Neuronal stem cell (in vitro differentiated cells): ENCODE data around the gene GALNT17. TPM values are rescaled to one million over a fixed set of nuclear protein-coding genes. Genes with fewer than 3 reads are reported as not detected.
A peak's percentile ranks its signal among the peaks of the same experiment; 100 is the strongest.

ENCODE experiments used
- DNase-seq: peaks from one replicate; pipeline ENCODE4 v3.0.0-alpha.2; 2013; ENCODE audit warnings: low spot score
- H2AFZ ChIP-seq: one replicate; pipeline ENCODE4 v1.6.1; 2013; ENCODE audit warnings: mild to moderate bottlenecking, low read length, inconsistent platforms
- H2AK5ac ChIP-seq: 2 replicates; pipeline ENCODE4 v1.6.1; 2013; ENCODE audit warnings: low read depth, mild to moderate bottlenecking, inconsistent platforms, low read length, moderate library complexity, mixed read lengths
- H2BK120ac ChIP-seq: 2 replicates; pipeline ENCODE4 v1.6.1; 2013; ENCODE audit warnings: low read depth, mild to moderate bottlenecking, inconsistent platforms, low read length, moderate library complexity, mixed read lengths
- H2BK12ac ChIP-seq: one replicate; pipeline ENCODE4 v1.6.1; 2013; ENCODE audit warnings: low read length, inconsistent platforms
- H2BK15ac ChIP-seq: 2 replicates; pipeline ENCODE4 v1.6.1; 2013; ENCODE audit warnings: mild to moderate bottlenecking, low read length, inconsistent platforms, mixed read lengths
- H2BK5ac ChIP-seq: one replicate; pipeline ENCODE4 v1.6.1; 2013; ENCODE audit warnings: inconsistent platforms, mild to moderate bottlenecking, low read length, moderate library complexity
- H3K14ac ChIP-seq: one replicate; pipeline ENCODE4 v1.6.1; 2013; ENCODE audit warnings: low read length, inconsistent platforms
- H3K18ac ChIP-seq: 2 replicates; pipeline ENCODE4 v1.6.1; 2013; ENCODE audit warnings: low read length, inconsistent platforms
- H3K23ac ChIP-seq: 2 replicates; pipeline ENCODE4 v1.6.1; 2013; ENCODE audit warnings: low read depth, mild to moderate bottlenecking, mixed read lengths, low read length, inconsistent platforms; ENCODE audit not compliant: poor library complexity
- H3K27ac ChIP-seq: replicated peaks from 3 replicates; pipeline ENCODE4 v1.5.1; 2013; ENCODE audit warnings: low read length, inconsistent platforms
- H3K27me3 ChIP-seq, 3 experiments: 2 replicates each; pipeline ENCODE4 v1.6.1; 2013; ENCODE audit warnings: low read length in 3 of 3, mild to moderate bottlenecking in 2 of 3, inconsistent platforms in 1 of 3, low read depth in 1 of 3, mixed read lengths in 1 of 3, moderate library complexity in 1 of 3; ENCODE audit not compliant: control insufficient read depth in 3 of 3, insufficient read depth in 3 of 3
- H3K36me3 ChIP-seq, 2 donors: replicated peaks in 1 of 2; 2 replicates each; pipeline ENCODE4 v1.6.1; 2013; ENCODE audit warnings: low read length in 2 of 2; ENCODE audit not compliant: control insufficient read depth in 2 of 2, insufficient read depth in 2 of 2
- H3K4ac ChIP-seq: 2 replicates; pipeline ENCODE4 v1.6.1; 2013; ENCODE audit warnings: inconsistent platforms, mild to moderate bottlenecking, low read length, moderate library complexity
- H3K4me1 ChIP-seq, 2 donors: 1 replicate in 1 of 2; 2 replicates in 1 of 2; pipeline ENCODE4 v1.6.1; 2013; ENCODE audit warnings: low read length in 2 of 2, low read depth in 1 of 2; ENCODE audit not compliant: control insufficient read depth in 2 of 2, insufficient read depth in 1 of 2
- H3K4me2 ChIP-seq: one replicate; pipeline ENCODE4 v1.6.1; 2013; ENCODE audit warnings: mild to moderate bottlenecking, low read length, inconsistent platforms; ENCODE audit not compliant: insufficient read depth, poor library complexity, severe bottlenecking
- H3K4me3 ChIP-seq, 2 donors: 2 replicates each; pipeline ENCODE4 v1.5.1; 2013; ENCODE audit warnings: low read length in 2 of 2, mild to moderate bottlenecking in 2 of 2, inconsistent platforms in 1 of 2, moderate library complexity in 1 of 2
- H3K79me1 ChIP-seq: one replicate; pipeline ENCODE4 v1.6.1; 2013; ENCODE audit warnings: low read depth, mild to moderate bottlenecking, inconsistent platforms, low read length, moderate library complexity
- H3K9ac ChIP-seq: one replicate; pipeline ENCODE4 v1.6.1; 2013; ENCODE audit warnings: mild to moderate bottlenecking, low read depth, low read length, inconsistent platforms; ENCODE audit not compliant: poor library complexity
- H3K9me3 ChIP-seq, 2 donors: replicated peaks in 1 of 2; 2 replicates each; pipeline versions ENCODE3 to v1.6.1; 2013; ENCODE audit warnings: low read length in 2 of 2, mild to moderate bottlenecking in 2 of 2, inconsistent platforms in 1 of 2, low read depth in 1 of 2, mixed read lengths in 1 of 2, moderate library complexity in 1 of 2; ENCODE audit not compliant: control insufficient read depth in 2 of 2, insufficient read depth in 1 of 2
- H4K8ac ChIP-seq: one replicate; pipeline ENCODE4 v1.6.1; 2013; ENCODE audit warnings: low read depth, mild to moderate bottlenecking, inconsistent platforms, low read length, moderate library complexity
- H4K91ac ChIP-seq: one replicate; pipeline ENCODE4 v1.6.1; 2013; ENCODE audit warnings: low read length, low read depth, mild to moderate bottlenecking, inconsistent platforms; ENCODE audit not compliant: poor library complexity
- WGBS, 2 donors: extraction: QIAGEN DNeasy Blood & Tissue Kit; methylation state at CpG; one replicate each; pipeline ENCODE4 v1.1.7; 2013; ENCODE audit warnings: missing lambda C conversion rate in 2 of 2, mixed read lengths in 1 of 2; ENCODE audit not compliant: insufficient read length in 2 of 2, insufficient replicate concordance in 1 of 2; ENCODE audit errors: extremely low coverage in 2 of 2; 5-methylcytosine and 5-hydroxymethylcytosine counted together
- polyA plus RNA-seq, 2 experiments: library from polyadenylated mRNA; stranded (reverse); fragments of 200-250 nt; gene quantifications; one replicate each; pipeline ENCODE4 v1.2.3, GENCODE V29; 2013

Gene GALNT17
- polyA plus RNA-seq (2013, experiment 1 of 2), result 6.2 TPM
- 6.5 TPM for polyA plus RNA-seq (2013, experiment 2 of 2)

- Histone ChIP-seq H2BK15ac (peak within 1 kb of the TSS; percentile 84), H3K79me1 (peaks cover 8% of the 10 kb centered on the region), H3K23ac (peak within 1 kb of the TSS; percentile 87), H3K4ac (no peak within 1 kb of the TSS), H2AFZ (peak within 1 kb of the TSS; percentile 97), H2BK120ac (peak within 1 kb of the TSS; percentile 83), H3K9ac (peak within 1 kb of the TSS; percentile 72), H2AK5ac (no peak within 1 kb of the TSS), H4K8ac (no peak within 1 kb of the TSS), H3K14ac (peak within 1 kb of the TSS; percentile 85), H2BK5ac (peak within 1 kb of the TSS; percentile 88), H3K4me3 (peak within 1 kb of the TSS; percentile 83 to 94), H2BK12ac (no peak within 1 kb of the TSS), H3K27ac (peak within 1 kb of the TSS; percentile 72), H4K91ac (no peak within 1 kb of the TSS), H3K4me2 (peak within 1 kb of the TSS; percentile 90), H3K36me3 (peaks cover 0 to 11% of the 10 kb centered on the region in 2 donors), H3K4me1 (peaks cover 7 to 18% of the 10 kb centered on the region in 2 donors), H3K27me3 (peaks cover 0 to 26% (median 8%) of the 10 kb centered on the region in 3 experiments), H3K18ac (peak within 1 kb of the TSS; percentile 94), H3K9me3 (no peaks in the 10 kb centered on the region)
- no peak for DNase-seq
- no CpG with 5 or more reads among the region's 34 CpGs for WGBS, 2 donors
These were observed at the start of gene GALNT17 for GRCh38 chr7:71132127-71132376. GALNT17 (plus strand) TSS chr7:71132144.

GRCh38 chr7:71095266-71095860 is 36.6 kb upstream of the GALNT17 start:
- Histone ChIP-seq H3K9ac (no peak overlapping the region), H2AFZ (no peak overlapping the region), H3K4me3 (no peak overlapping the region), H2BK5ac (no peak overlapping the region), H3K4me1 (no peaks in the 10 kb centered on the region), H3K18ac (no peak overlapping the region), H3K14ac (no peak overlapping the region), H2BK120ac (no peak overlapping the region), H4K8ac (no peak overlapping the region), H2BK12ac (no peak overlapping the region), H3K79me1 (no peaks in the 10 kb centered on the region), H3K4me2 (no peak overlapping the region), H3K9me3 (peaks cover 2 to 3% of the 10 kb centered on the region in 2 donors), H3K27ac (no peak overlapping the region), H2BK15ac (no peak overlapping the region), H2AK5ac (no peak overlapping the region), H4K91ac (no peak overlapping the region), H3K36me3 (no peaks in the 10 kb centered on the region), H3K23ac (no peak overlapping the region), H3K4ac (no peak overlapping the region), H3K27me3 (no peaks in the 10 kb centered on the region)
- no peak for DNase-seq
- WGBS, 2 donors, result no CpG with 5 or more reads among the region's 2 CpGs

- H3K23ac ChIP-seq, result no peak overlapping the region
- H3K27me3 ChIP-seq, result no peaks in the 10 kb centered on the region
- no peak overlapping the region for H3K4ac ChIP-seq
- no peaks in the 10 kb centered on the region for H3K79me1 ChIP-seq
- peaks cover 2 to 3% of the 10 kb centered on the region in 2 donors for H3K9me3 ChIP-seq
- no peak overlapping the region for H3K27ac ChIP-seq
- H3K14ac ChIP-seq, result no peak overlapping the region
- H3K9ac ChIP-seq, result no peak overlapping the region
- no peak overlapping the region for H2AK5ac ChIP-seq
- H2BK12ac ChIP-seq, result no peak overlapping the region
- no peaks in the 10 kb centered on the region for H3K36me3 ChIP-seq
- H3K4me3 ChIP-seq, result no peak overlapping the region
- no peak overlapping the region for H4K8ac ChIP-seq
- H3K4me2 ChIP-seq, result no peak overlapping the region
- H4K91ac ChIP-seq, result no peak overlapping the region
- WGBS, 2 donors, result no CpG with 5 or more reads among the region's 1 CpG
- H2BK120ac ChIP-seq, result no peak overlapping the region
- no peak overlapping the region for H3K18ac ChIP-seq
- no peak overlapping the region for H2BK5ac ChIP-seq
- no peaks in the 10 kb centered on the region for H3K4me1 ChIP-seq
- DNase-seq, result no peak
- peak overlapping the region; percentile 60 for H2AFZ ChIP-seq
- H2BK15ac ChIP-seq, result no peak overlapping the region
These were observed 35.6 kb upstream of the GALNT17 start for GRCh38 chr7:71096351-71096750.

GRCh38 chr7:71106226-71106625 is 25.7 kb upstream of the GALNT17 start:
- Histone ChIP-seq H4K8ac (no peak overlapping the region), H3K27me3 (no peaks in the 10 kb centered on the region), H3K27ac (no peak overlapping the region), H2BK120ac (no peak overlapping the region), H3K4me3 (no peak overlapping the region), H3K4me2 (no peak overlapping the region), H2AK5ac (no peak overlapping the region), H3K9me3 (no peaks in the 10 kb centered on the region), H3K4ac (no peak overlapping the region), H4K91ac (no peak overlapping the region), H3K79me1 (no peaks in the 10 kb centered on the region), H3K18ac (no peak overlapping the region), H3K36me3 (no peaks in the 10 kb centered on the region), H3K9ac (no peak overlapping the region), H3K14ac (no peak overlapping the region), H2AFZ (no peak overlapping the region), H2BK5ac (no peak overlapping the region), H2BK15ac (no peak overlapping the region), H3K4me1 (peaks cover 0 to 2% of the 10 kb centered on the region in 2 donors), H2BK12ac (no peak overlapping the region), H3K23ac (no peak overlapping the region)
- no peak for DNase-seq
- WGBS, 2 donors, result no CpG with 5 or more reads among the region's 4 CpGs
